HepG2 (cell line): ENCODE results near the gene TRIM27. TPM values are rescaled to one million over a fixed set of nuclear protein-coding genes. Genes with fewer than 3 reads are reported as not detected.

Experiments used
- ARHGAP35 ChIP-seq: sonication (generic); formaldehyde crosslinking; IDR thresholded peaks from 2 replicates; pipeline ENCODE4 v1.9.0; 2022; ENCODE audit warnings: mild to moderate bottlenecking, inconsistent platforms, moderate library complexity, missing genetic modification reagents, borderline replicate concordance
- ATF6 ChIP-seq: sonication (generic); formaldehyde crosslinking; conservative IDR thresholded peaks from 2 replicates; pipeline ENCODE4 v1.4.0; 2020; ENCODE audit warnings: missing genetic modification reagents
- ATF7-NPFF ChIP-seq: sonication (generic); formaldehyde crosslinking; IDR thresholded peaks from 2 replicates; pipeline ENCODE4 v1.8.1; 2023; ENCODE audit warnings: mild to moderate bottlenecking, low read depth, missing genetic modification reagents, moderate library complexity
- FOXO1 ChIP-seq: sonication (generic); formaldehyde crosslinking; IDR thresholded peaks from 2 replicates; pipeline ENCODE4 v1.4.0; 2020; ENCODE audit warnings: missing genetic modification reagents
- GLI4 ChIP-seq: sonication (generic); formaldehyde crosslinking; IDR thresholded peaks from 2 replicates; pipeline ENCODE4 v1.5.1; 2020; ENCODE audit warnings: missing genetic modification reagents, mild to moderate bottlenecking, moderate library complexity, borderline replicate concordance
- IKZF5 ChIP-seq: IDR thresholded peaks from 2 replicates; pipeline ENCODE4 v1.6.1; 2018; ENCODE audit warnings: missing genetic modification reagents, mild to moderate bottlenecking, missing compliant biosample characterization
- MAX ChIP-seq: IDR thresholded peaks from 2 replicates; pipeline ENCODE4 v1.6.1; 2012; ENCODE audit warnings: inconsistent platforms
- NCOA1 ChIP-seq: sonication (generic); formaldehyde crosslinking; IDR thresholded peaks from 2 replicates; pipeline ENCODE4 v1.9.0; 2021; ENCODE audit warnings: missing genetic modification reagents
- PBX2 ChIP-seq: IDR thresholded peaks from 2 replicates; pipeline ENCODE4 v1.6.1; 2016; ENCODE audit warnings: control low read depth
- RARA ChIP-seq: IDR thresholded peaks from 2 replicates; pipeline ENCODE4 v1.6.1; 2016; ENCODE audit warnings: missing genetic modification reagents, missing compliant biosample characterization
- TERF1 ChIP-seq: sonication (generic); formaldehyde crosslinking; IDR thresholded peaks from 2 replicates; pipeline ENCODE4 v1.8.0; 2022; ENCODE audit warnings: mild to moderate bottlenecking, missing genetic modification reagents, moderate library complexity
- ZNF12 ChIP-seq: sonication (generic); formaldehyde crosslinking; IDR thresholded peaks from 2 replicates; pipeline ENCODE4 v1.5.0; 2020; ENCODE audit warnings: missing genetic modification reagents
- ZNF230 ChIP-seq: sonication (generic); formaldehyde crosslinking; IDR thresholded peaks from 2 replicates; pipeline ENCODE4 v1.4.0; 2020; ENCODE audit warnings: mild to moderate bottlenecking, missing genetic modification reagents
- ZNF253 ChIP-seq: sonication (generic); formaldehyde crosslinking; IDR thresholded peaks from 2 replicates; pipeline ENCODE4 v1.8.0; 2022; ENCODE audit warnings: mild to moderate bottlenecking, missing genetic modification reagents, borderline replicate concordance
- ZNF274 ChIP-seq: sonication (generic); formaldehyde crosslinking; IDR thresholded peaks from 2 replicates; pipeline ENCODE4 v1.5.1; 2020; ENCODE audit warnings: mild to moderate bottlenecking, missing genetic modification reagents
- ZNF451 ChIP-seq: sonication (generic); formaldehyde crosslinking; IDR thresholded peaks from 2 replicates; pipeline ENCODE4 v1.5.0; 2020; ENCODE audit warnings: mild to moderate bottlenecking, missing genetic modification reagents
- ZNF530 ChIP-seq: sonication (generic); formaldehyde crosslinking; IDR thresholded peaks from 2 replicates; pipeline ENCODE4 v1.5.0; 2020; ENCODE audit warnings: low read depth, mild to moderate bottlenecking, missing genetic modification reagents
- ZNF572 ChIP-seq: sonication (generic); formaldehyde crosslinking; IDR thresholded peaks from 2 replicates; pipeline ENCODE4 v1.5.1; 2020; ENCODE audit warnings: mild to moderate bottlenecking, missing genetic modification reagents
- ZNF747 ChIP-seq: sonication (generic); formaldehyde crosslinking; IDR thresholded peaks from 2 replicates; pipeline ENCODE4 v1.8.1; 2023; ENCODE audit warnings: missing genetic modification reagents, mild to moderate bottlenecking, borderline replicate concordance
- ZNF781 ChIP-seq: sonication (generic); formaldehyde crosslinking; IDR thresholded peaks from 2 replicates; pipeline ENCODE4 v1.5.1; 2020; ENCODE audit warnings: borderline replicate concordance, mild to moderate bottlenecking, missing genetic modification reagents; ENCODE audit errors: not compliant biosample characterization
- ZNF850 ChIP-seq: sonication (generic); formaldehyde crosslinking; conservative IDR thresholded peaks from 2 replicates; pipeline ENCODE4 v1.9.0; 2021; ENCODE audit warnings: mild to moderate bottlenecking, missing genetic modification reagents
- ZZZ3 ChIP-seq: sonication (generic); formaldehyde crosslinking; IDR thresholded peaks from 2 replicates; pipeline ENCODE4 v1.4.0; 2020; ENCODE audit warnings: missing genetic modification reagents, mild to moderate bottlenecking, borderline replicate concordance
- polyA plus RNA-seq, 8 experiments: library from polyadenylated mRNA; depleted of rRNA in 3 of 8; stranded (reverse) in 7 of 8; unstranded in 1 of 8; fragments of >200 nt; fragmentation: Illumina TruSeq in 4 of 8; extraction: Trizol in 4 of 8; gene quantifications; 2 replicates each; pipeline versions ENCODE4 v1.2.1 to v1.2.3, GENCODE V29; 2011 to 2016; ENCODE audit warnings: low read depth in 4 of 8, missing spikeins in 1 of 8, mixed read lengths in 1 of 8; ENCODE audit not compliant: insufficient read depth in 1 of 8
- total RNA-seq, 5 experiments: library from RNA; depleted of rRNA; stranded (reverse); fragments of >200 nt; fragmentation: Illumina TruSeq; extraction: Trizol; gene quantifications; 2 replicates each; pipeline ENCODE4 v1.2.3, GENCODE V29; 2016; ENCODE audit warnings: low read depth in 1 of 5

Gene TRIM27
- total and polyA plus RNA-seq, 2 of the 13 experiments (the other 11 are each of a cell fraction or from before 2014, with no cell fraction given) = 88.6 to 112 TPM

- TF ChIP-seq ZNF572 (CRISPR knock-in tag) (no peak), NCOA1 (CRISPR knock-in tag) (no peak), ZNF850 (CRISPR knock-in tag) (no peak), GLI4 (peak; percentile 36; the same call in 1 of the 2 replicates), ZNF230 (CRISPR knock-in tag) (peak; percentile 70; the same call in 1 of the 2 replicates), ZNF274 (no peak), ZNF12 (CRISPR knock-in tag) (peak; percentile 66), ZZZ3 (CRISPR knock-in tag) (no peak), ZNF530 (no peak), PBX2 (no peak), TERF1 (CRISPR knock-in tag) (no peak), ATF6 (CRISPR knock-in tag) (no peak), IKZF5 (CRISPR knock-in tag) (peak; percentile 89; the same call in 1 of the 2 replicates), FOXO1 (CRISPR knock-in tag) (no peak), ZNF747 (CRISPR knock-in tag) (peak; percentile 58; the same call in 1 of the 2 replicates), MAX (peak; percentile 67; the same call in 1 of the 2 replicates), ZNF781 (CRISPR knock-in tag) (peak; percentile 35), ZNF253 (CRISPR knock-in tag) (no peak), ZNF451 (CRISPR knock-in tag) (peak; percentile 50; the same call in 1 of the 2 replicates), ARHGAP35 (CRISPR knock-in tag) (0 out of 2 replicates have a peak, but pooled peaks have one; percentile 11), RARA (CRISPR knock-in tag) (no peak; the same call in 1 of the 2 replicates), ATF7-NPFF (CRISPR knock-in tag) (0 out of 2 replicates have a peak, but pooled peaks have one; percentile 51)
Observed at GRCh38 chr6:28943557-28944411, 20.0 kb upstream of the TRIM27 start (continued).
